ENCODE data around the gene LDAF1.

Gene LDAF1

GRCh38 chr16:21206550-21206949, 48.1 kb downstream of the LDAF1 start:
- TF ChIP-seq GATA2 (IDR thresholded peaks at IDR 0.05; ENCODE audit: low read depth, low read length): no peak
- no peak for TF ChIP-seq GATA3 (IDR thresholded peaks at IDR 0.05; ENCODE audit: low read depth, low read length)

- TF ChIP-seq GATA3 (IDR thresholded peaks at IDR 0.05; ENCODE audit: low read depth, low read length) (no peak), GATA2 (IDR thresholded peaks at IDR 0.05; ENCODE audit: low read depth, low read length) (no peak)
These were observed 50.2 kb downstream of the LDAF1 start for GRCh38 chr16:21208446-21209230.

- TF ChIP-seq GATA2 (IDR thresholded peaks at IDR 0.05; ENCODE audit: low read depth, low read length) (no peak), GATA3 (IDR thresholded peaks at IDR 0.05; ENCODE audit: low read depth, low read length) (no peak)
These were observed 53.0 kb downstream of the LDAF1 start, which contains the start of gene ZP2 for GRCh38 chr16:21211486-21211885. TSS of gene ZP2 (minus strand) at chr16:21211574. CDS start at chr16:21211547, 27 bp downstream.

- TF ChIP-seq GATA2 (IDR thresholded peaks at IDR 0.05; ENCODE audit: low read depth, low read length): no peak
- TF ChIP-seq GATA3 (IDR thresholded peaks at IDR 0.05; ENCODE audit: low read depth, low read length): no peak
These were observed 55.6 kb downstream of the LDAF1 start for GRCh38 chr16:21214086-21214485.

GRCh38 chr16:21217121-21217520, 58.6 kb downstream of the LDAF1 start:
- TF ChIP-seq GATA3 (IDR thresholded peaks at IDR 0.05; ENCODE audit: low read depth, low read length) (no peak), GATA2 (IDR thresholded peaks at IDR 0.05; ENCODE audit: low read depth, low read length) (no peak)

- no peak for TF ChIP-seq GATA2 (IDR thresholded peaks at IDR 0.05; ENCODE audit: low read depth, low read length)
- no peak for TF ChIP-seq GATA3 (IDR thresholded peaks at IDR 0.05; ENCODE audit: low read depth, low read length)
These were observed 59.7 kb downstream of the LDAF1 start for GRCh38 chr16:21218153-21218552.

- no peak for TF ChIP-seq GATA3 (IDR thresholded peaks at IDR 0.05; ENCODE audit: low read depth, low read length)
- TF ChIP-seq GATA2 (IDR thresholded peaks at IDR 0.05; ENCODE audit: low read depth, low read length): no peak
These were observed 61.1 kb downstream of the LDAF1 start for GRCh38 chr16:21219551-21219950.

GRCh38 chr16:21222495-21223337, 64.2 kb downstream of the LDAF1 start:
- TF ChIP-seq GATA3 (IDR thresholded peaks at IDR 0.05; ENCODE audit: low read depth, low read length) (no peak), GATA2 (IDR thresholded peaks at IDR 0.05; ENCODE audit: low read depth, low read length) (no peak)

- no peak for TF ChIP-seq GATA2 (IDR thresholded peaks at IDR 0.05; ENCODE audit: low read depth, low read length)
- no peak for TF ChIP-seq GATA3 (IDR thresholded peaks at IDR 0.05; ENCODE audit: low read depth, low read length)
These were observed 65.3 kb downstream of the LDAF1 start for GRCh38 chr16:21223787-21224186.

- no peak for TF ChIP-seq GATA3 (IDR thresholded peaks at IDR 0.05; ENCODE audit: low read depth, low read length)
- no peak for TF ChIP-seq GATA2 (IDR thresholded peaks at IDR 0.05; ENCODE audit: low read depth, low read length)
These were observed 66.3 kb downstream of the LDAF1 start for GRCh38 chr16:21224800-21225199.

- TF ChIP-seq GATA2 (IDR thresholded peaks at IDR 0.05; ENCODE audit: low read depth, low read length): no peak
- no peak for TF ChIP-seq GATA3 (IDR thresholded peaks at IDR 0.05; ENCODE audit: low read depth, low read length)
These were observed 68.3 kb downstream of the LDAF1 start for GRCh38 chr16:21226749-21227148.

GRCh38 chr16:21227866-21228265, 69.4 kb downstream of the LDAF1 start:
- no peak for TF ChIP-seq GATA2 (IDR thresholded peaks at IDR 0.05; ENCODE audit: low read depth, low read length)
- no peak for TF ChIP-seq GATA3 (IDR thresholded peaks at IDR 0.05; ENCODE audit: low read depth, low read length)

- TF ChIP-seq GATA2 (IDR thresholded peaks at IDR 0.05; ENCODE audit: low read depth, low read length): no peak
- no peak for TF ChIP-seq GATA3 (IDR thresholded peaks at IDR 0.05; ENCODE audit: low read depth, low read length)
These were observed 69.9 kb downstream of the LDAF1 start for GRCh38 chr16:21228361-21228872.
